IMR-90 (cell line): Measurements from ENCODE around the gene PLXNA4. TPM values are rescaled to one million over a fixed set of nuclear protein-coding genes. Genes with fewer than 3 reads are reported as not detected.

ENCODE experiments used
- ATAC-seq: fragments of 200-7000 bp; cut with Tn5 transposase; 2 replicates; pipeline ENCODE4 v1.9.1; 2020; ENCODE audit warnings: low read depth, mild to moderate bottlenecking, moderate library complexity
- BruUV-seq: library from RNA; stranded (reverse); fragments of 400-500 nt; replicated peaks from 2 replicates; lab custom pipeline; 2021; lab: Mats Ljungman, UMichigan
- CTCF ChIA-PET: fragments of 300-600 bp; formaldehyde crosslinking; extraction: SDS; loops from one replicate; lab custom pipeline; 2021; ENCODE audit warnings: antibody characterized with exemption; lab: Yijun Ruan, JAX
- POLR2A ChIA-PET: fragments of 300-600 bp; sonication (Branson Sonifier 250); formaldehyde crosslinking; loops from one replicate; lab custom pipeline; 2022; ENCODE audit warnings: antibody characterized with exemption; ENCODE audit not compliant: unreplicated experiment; lab: Charles Lee
- DNase-seq: peaks from one replicate; pipeline ENCODE4 v3.0.0; 2013
- H2AFZ ChIP-seq: replicated peaks from 2 replicates; pipeline ENCODE3; 2013; ENCODE audit warnings: low read length, mild to moderate bottlenecking; ENCODE audit not compliant: poor library complexity
- H2AK5ac ChIP-seq: 2 replicates; pipeline ENCODE4 v1.6.1; 2013; ENCODE audit warnings: low read depth, low read length, inconsistent platforms
- H2AK9ac ChIP-seq: replicated peaks from 2 replicates; pipeline ENCODE3; 2013; ENCODE audit warnings: mild to moderate bottlenecking, low read depth, low read length, moderate library complexity; ENCODE audit not compliant: poor library complexity
- H2BK120ac ChIP-seq: 2 replicates; pipeline ENCODE4 v1.6.1; 2013; ENCODE audit warnings: low read depth, low read length, inconsistent platforms
- H2BK15ac ChIP-seq: 3 replicates; pipeline ENCODE4 v1.6.1; 2013; ENCODE audit warnings: low read depth, low read length, inconsistent platforms
- H2BK20ac ChIP-seq: 2 replicates; pipeline ENCODE4 v1.6.1; 2013; ENCODE audit warnings: low read depth, mild to moderate bottlenecking, inconsistent platforms, low read length, moderate library complexity
- H2BK5ac ChIP-seq: 2 replicates; pipeline ENCODE4 v1.6.1; 2013; ENCODE audit warnings: mild to moderate bottlenecking, low read depth, low read length, inconsistent platforms; ENCODE audit not compliant: poor library complexity, severe bottlenecking
- H3K14ac ChIP-seq: replicated peaks from 2 replicates; pipeline ENCODE4 v1.6.1; 2013; ENCODE audit warnings: low read depth, low read length, inconsistent platforms
- H3K18ac ChIP-seq: 2 replicates; pipeline ENCODE4 v1.6.1; 2013; ENCODE audit warnings: low read depth, low read length, control low read depth
- H3K23ac ChIP-seq: 2 replicates; pipeline ENCODE4 v1.6.1; 2013; ENCODE audit warnings: low read depth, low read length, inconsistent platforms
- H3K27ac ChIP-seq: 2 replicates; pipeline ENCODE4 v1.5.1; 2013; ENCODE audit warnings: mild to moderate bottlenecking, control low read depth, low read length; ENCODE audit not compliant: insufficient read depth
- H3K27me3 ChIP-seq: 2 replicates; pipeline ENCODE4 v1.6.1; 2013; ENCODE audit warnings: low read length; ENCODE audit not compliant: control insufficient read depth, insufficient read depth
- H3K36me3 ChIP-seq: 2 replicates; pipeline ENCODE4 v1.6.1; 2013; ENCODE audit warnings: low read length, mixed read lengths; ENCODE audit not compliant: control insufficient read depth, insufficient read depth
- H3K4ac ChIP-seq: 2 replicates; pipeline ENCODE4 v1.6.1; 2013; ENCODE audit warnings: low read depth, low read length, inconsistent platforms
- H3K4me1 ChIP-seq: 2 replicates; pipeline ENCODE4 v1.6.1; 2013; ENCODE audit warnings: low read length, mixed read lengths; ENCODE audit not compliant: control insufficient read depth, insufficient read depth
- H3K4me2 ChIP-seq: 2 replicates; pipeline ENCODE4 v1.6.1; 2013; ENCODE audit warnings: low read depth, mild to moderate bottlenecking, control low read depth, low read length, moderate library complexity
- H3K4me3 ChIP-seq: 2 replicates; pipeline ENCODE4 v1.5.1; 2013; ENCODE audit warnings: low read depth, mild to moderate bottlenecking, control low read depth, low read length, moderate library complexity; ENCODE audit not compliant: insufficient read depth
- H3K56ac ChIP-seq: 2 replicates; pipeline ENCODE4 v1.6.1; 2013; ENCODE audit warnings: low read length, inconsistent platforms; ENCODE audit not compliant: insufficient read depth; ENCODE audit errors: extremely low read depth
- H3K79me1 ChIP-seq, 2 experiments: 2 replicates each; pipeline ENCODE4 v1.6.1; 2013; ENCODE audit warnings: low read length in 2 of 2, inconsistent platforms in 1 of 2, low read depth in 1 of 2
- H3K9ac ChIP-seq: 2 replicates; pipeline ENCODE4 v1.6.1; 2013; ENCODE audit warnings: low read depth, low read length, control low read depth
- H3K9me1 ChIP-seq: 2 replicates; pipeline ENCODE4 v1.6.1; 2013; ENCODE audit warnings: low read length, inconsistent platforms; ENCODE audit not compliant: insufficient read depth
- H3K9me3 ChIP-seq: 2 replicates; pipeline ENCODE4 v1.6.1; 2013; ENCODE audit warnings: low read length; ENCODE audit not compliant: control insufficient read depth, insufficient read depth
- H4K20me1 ChIP-seq: 2 replicates; pipeline ENCODE4 v1.6.1; 2013; ENCODE audit warnings: low read length, inconsistent platforms; ENCODE audit not compliant: insufficient read depth
- H4K5ac ChIP-seq: 2 replicates; pipeline ENCODE4 v1.6.1; 2013; ENCODE audit warnings: mild to moderate bottlenecking, low read depth, low read length, control low read depth
- H4K8ac ChIP-seq, 2 experiments: 2 replicates each; pipeline ENCODE4 v1.6.1; 2013; ENCODE audit warnings: low read depth in 2 of 2, low read length in 2 of 2, control low read depth in 1 of 2, inconsistent platforms in 1 of 2
- H4K91ac ChIP-seq: 2 replicates; pipeline ENCODE4 v1.6.1; 2013; ENCODE audit warnings: low read depth, low read length, inconsistent platforms; ENCODE audit not compliant: insufficient read depth
- CTCF ChIP-seq: conservative IDR thresholded peaks from 2 replicates; pipeline ENCODE4 v1.5.1; 2012; ENCODE audit warnings: mild to moderate bottlenecking, low read depth, low read length, improper control_type of control experiment
- ELK1 ChIP-seq: fragments of 150-350 bp; IDR thresholded peaks from 2 replicates; pipeline ENCODE4 v1.6.1; 2016; ENCODE audit warnings: low read depth, mild to moderate bottlenecking, low read length, moderate library complexity, borderline replicate concordance
- MAZ ChIP-seq: IDR thresholded peaks from 2 replicates; pipeline ENCODE4 v1.6.1; 2012; ENCODE audit warnings: low read depth, mild to moderate bottlenecking, low read length, improper control_type of control experiment, moderate library complexity, borderline replicate concordance
- WGBS, 2 experiments: methylation state at CpG; one replicate each; pipeline versions ENCODE4 v1.1.5 to v1.1.7; 2013; ENCODE audit warnings: missing lambda C conversion rate in 2 of 2; ENCODE audit not compliant: insufficient read length in 1 of 2; ENCODE audit errors: extremely low coverage in 2 of 2; 5-methylcytosine and 5-hydroxymethylcytosine counted together
- dilution Hi-C: fragments of 300-500 bp; cut with HindIII; formaldehyde crosslinking; loops from one replicate; pipeline ENCODE4 v1.14.3; 2018; ENCODE audit warnings: low sequenced_read_pairs; ENCODE audit not compliant: unreplicated experiment
- in situ Hi-C: fragments of 300-500 bp; cut with MboI; formaldehyde crosslinking; loops from 3 replicates; pipeline ENCODE4 v1.14.3; 2019; ENCODE audit warnings: low sequenced_read_pairs, inconsistent platforms, mixed read lengths
- intact Hi-C: fragments of 100-400 bp; cut with micrococcal nuclease; formaldehyde crosslinking; loops from 2 replicates; pipeline ENCODE4 v1.10.0; 2022
- polyA plus RNA-seq, 3 experiments: library from polyadenylated mRNA; depleted of rRNA; stranded (reverse); fragments of >200 nt; gene quantifications; 2 replicates each; pipeline ENCODE4 v1.2.3, GENCODE V29; 2012; ENCODE audit warnings: low replicate concordance in 1 of 3
- total RNA-seq: library from RNA; depleted of rRNA; stranded (reverse); fragments of >200 nt; gene quantifications from 2 replicates; pipeline ENCODE4 v1.2.3, GENCODE V29; 2012

PLXNA4 gene
- total and polyA plus RNA-seq, 2 of the 4 experiments (the other 2 are of a cell fraction), result under 0.01 TPM

GRCh38 chr7:132298790-132299189, 277.5 kb downstream of the PLXNA4 start:
- TF ChIP-seq MAZ, result no peak
- no peak for TF ChIP-seq ELK1
- no peak for TF ChIP-seq CTCF
- no peak overlapping the region for H2BK20ac ChIP-seq
- H3K4me1 ChIP-seq, result no peaks in the 10 kb centered on the region
- no peak overlapping the region for H2AFZ ChIP-seq
- no peak overlapping the region for H3K14ac ChIP-seq
- no peak overlapping the region for H3K56ac ChIP-seq
- peak; percentile 43 for DNase-seq
- H3K23ac ChIP-seq, result no peak overlapping the region
- peak; percentile 44; the same call in 1 of the 2 replicates for ATAC-seq
- H3K27ac ChIP-seq, result no peak overlapping the region
- no CpG with 5 or more reads among the region's 4 CpGs for WGBS, 2 experiments
- no peak overlapping the region for H2BK15ac ChIP-seq
- H3K36me3 ChIP-seq, result no peaks in the 10 kb centered on the region
- no peak overlapping the region for H4K5ac ChIP-seq
- dilution Hi-C loops (no loop called here), intact Hi-C loops (loop anchor here (5.0 kb wide), 1 partner anchor 586 kb away; no protein-coding TSS in a partner anchor), in situ Hi-C loops (no loop called here)
- H3K4me3 ChIP-seq, result no peak overlapping the region
- no peak overlapping the region for H2BK5ac ChIP-seq
- H3K18ac ChIP-seq, result no peak overlapping the region
- H4K20me1 ChIP-seq, result no peaks in the 10 kb centered on the region
- H3K9me1 ChIP-seq, result no peaks in the 10 kb centered on the region
- H2BK120ac ChIP-seq, result no peak overlapping the region
- no peak overlapping the region for H3K9ac ChIP-seq
- H2AK9ac ChIP-seq, result no peak overlapping the region
- H4K8ac ChIP-seq, result no peak overlapping the region
- H3K79me1 ChIP-seq, result no peaks in the 10 kb centered on the region
- ChIA-PET POLR2A (no interaction called here), CTCF (no interaction called here)
- no peaks in the 10 kb centered on the region for H3K27me3 ChIP-seq
- no peaks in the 10 kb centered on the region for H3K9me3 ChIP-seq
- H3K4ac ChIP-seq, result no peak overlapping the region
- BruUV-seq, result no TSS peak
- no peak overlapping the region for H3K4me2 ChIP-seq
- H4K91ac ChIP-seq, result no peak overlapping the region
- no peak overlapping the region for H2AK5ac ChIP-seq
